ENCODE data around the gene USP47.

- TF ChIP-seq CBX5 (IDR thresholded peaks at IDR 0.05; ENCODE audit: low read depth, low read length), result no peak
- no peak for TF ChIP-seq POLR2A (IDR thresholded peaks at IDR 0.05; ENCODE audit: control extremely low read depth in 1 of 2, low read depth in 2 of 2, low read length in 2 of 2)
- TF ChIP-seq JUND (IDR thresholded peaks at IDR 0.05; ENCODE audit: low read length), result no peak
- no peak for TF ChIP-seq CTCF (IDR thresholded peaks at IDR 0.05; ENCODE audit: control extremely low read depth in 1 of 3, insufficient read depth in 1 of 3, low read depth in 1 of 3, low read length in 3 of 3)
- no peak for TF ChIP-seq POLR2AphosphoS5 (IDR thresholded peaks at IDR 0.05; ENCODE audit: low read depth, low read length)
- no peak for TF ChIP-seq MAX (IDR thresholded peaks at IDR 0.05)
These were observed 22.6 kb downstream of the USP47 start for GRCh38 chr11:11864332-11864731.
